Measurements from ENCODE around the gene KRTAP5-2.
"Not testable (repeated sequence)": the region's sequence is repeated elsewhere in the genome, so short reads cannot be mapped to it uniquely, and the experiment has no call there.

KRTAP5-2 gene

GRCh38 chr11:1628506-1629325 is 30.6 kb upstream of the KRTAP5-2 start:
- no peak for DNase-seq (ENCODE audit: low read depth, low spot score)

- DNase-seq (ENCODE audit: low read depth, low spot score), result no peak
Measured at GRCh38 chr11:1625541-1625940, 27.4 kb upstream of the KRTAP5-2 start.

GRCh38 chr11:1624621-1625020 is 26.5 kb upstream of the KRTAP5-2 start:
- no peak for DNase-seq (ENCODE audit: low read depth, low spot score)

- no peak for DNase-seq (ENCODE audit: low read depth, low spot score)
Measured at GRCh38 chr11:1623716-1624115, 25.6 kb upstream of the KRTAP5-2 start.

- DNase-seq (ENCODE audit: low read depth, low spot score), result no peak
Measured at GRCh38 chr11:1622086-1622485, 24.0 kb upstream of the KRTAP5-2 start, which contains the start of gene KRTAP5-4. KRTAP5-4 (minus strand) TSS chr11:1622138; CDS start chr11:1622093, 45 bp downstream.

- no peak for DNase-seq (ENCODE audit: low read depth, low spot score)
Measured at GRCh38 chr11:1619449-1619848, 21.4 kb upstream of the KRTAP5-2 start.

GRCh38 chr11:1618231-1618630 is 20.1 kb upstream of the KRTAP5-2 start:
- DNase-seq (ENCODE audit: low read depth, low spot score), result no peak

- no peak for DNase-seq (ENCODE audit: low read depth, low spot score)
Measured at GRCh38 chr11:1608363-1608762, 10.3 kb upstream of the KRTAP5-2 start, which contains the start of gene KRTAP5-3. KRTAP5-3 (minus strand) TSS chr11:1608463; CDS start chr11:1608385, 78 bp downstream.

- DNase-seq (ENCODE audit: low read depth, low spot score), result not testable (repeated sequence)
Measured at GRCh38 chr11:1607901-1608300, 9.8 kb upstream of the KRTAP5-2 start.

- DNase-seq (ENCODE audit: low read depth, low spot score), result not testable (repeated sequence)
Measured at GRCh38 chr11:1607156-1607845, 9.2 kb upstream of the KRTAP5-2 start.

GRCh38 chr11:1605923-1606322 is 7.8 kb upstream of the KRTAP5-2 start:
- DNase-seq (ENCODE audit: low read depth, low spot score), result not testable (repeated sequence)

GRCh38 chr11:1604711-1605110 is 6.6 kb upstream of the KRTAP5-2 start:
- no peak for DNase-seq (ENCODE audit: low read depth, low spot score)

- no peak for DNase-seq (ENCODE audit: low read depth, low spot score)
Measured at GRCh38 chr11:1604181-1604580, 6.1 kb upstream of the KRTAP5-2 start.

- no peak for DNase-seq (ENCODE audit: low read depth, low spot score)
Measured at GRCh38 chr11:1603629-1604028, 5.5 kb upstream of the KRTAP5-2 start.

- not testable (repeated sequence) for DNase-seq (ENCODE audit: low read depth, low spot score)
Measured at GRCh38 chr11:1601663-1602062, 3.6 kb upstream of the KRTAP5-2 start.

- no peak for DNase-seq (ENCODE audit: low read depth, low spot score)
Measured at GRCh38 chr11:1600626-1601025, 2.5 kb upstream of the KRTAP5-2 start.

GRCh38 chr11:1598816-1599215 is 722 bp upstream of the KRTAP5-2 start:
- no peak for DNase-seq (ENCODE audit: low read depth, low spot score)

- DNase-seq (ENCODE audit: low read depth, low spot score), result not testable (repeated sequence)
Measured at GRCh38 chr11:1598406-1598805, 312 bp upstream of the KRTAP5-2 start.

- DNase-seq (ENCODE audit: low read depth, low spot score), result no peak
Measured at GRCh38 chr11:1597331-1597993, 632 bp downstream of the KRTAP5-2 start.

- not testable (repeated sequence) for DNase-seq (ENCODE audit: low read depth, low spot score)
Measured at GRCh38 chr11:1596576-1597121, 1.4 kb downstream of the KRTAP5-2 start.

GRCh38 chr11:1595994-1596575 is 2.0 kb downstream of the KRTAP5-2 start:
- not testable (repeated sequence) for DNase-seq (ENCODE audit: low read depth, low spot score)
